NCI-H128 (cell line): ENCODE data around the gene NISCH.

Experiments used
- DNase-seq: peaks from one replicate; lab custom pipeline; 2025; ENCODE audit not compliant: unreplicated experiment; lab: John Stamatoyannopoulos, UW

The NISCH gene

GRCh38 chr3:52489453-52489852 lies 34.0 kb downstream of the NISCH start:
- DNase-seq: no peak

GRCh38 chr3:52490035-52490938 lies 34.9 kb downstream of the NISCH start:
- no peak for DNase-seq

- no peak for DNase-seq
Observed at GRCh38 chr3:52490939-52491526, 35.6 kb downstream of the NISCH start.

GRCh38 chr3:52492059-52492458 lies 36.7 kb downstream of the NISCH start:
- no peak for DNase-seq

- DNase-seq: no peak
Observed at GRCh38 chr3:52493232-52494017, 38.0 kb downstream of the NISCH start.

- no peak for DNase-seq
Observed at GRCh38 chr3:52494445-52494844, 39.0 kb downstream of the NISCH start.

GRCh38 chr3:52494886-52495495 lies 39.6 kb downstream of the NISCH start, which contains the start of gene STAB1:
STAB1 (plus strand) TSS chr3:52495338; CDS start chr3:52495414, 76 bp downstream.
- DNase-seq: no peak

GRCh38 chr3:52495777-52496602 lies 40.6 kb downstream of the NISCH start:
- no peak for DNase-seq

GRCh38 chr3:52498137-52499054 lies 43.0 kb downstream of the NISCH start:
- no peak for DNase-seq

GRCh38 chr3:52501046-52501445 lies 45.6 kb downstream of the NISCH start:
- no peak for DNase-seq

- no peak for DNase-seq
Observed at GRCh38 chr3:52502001-52502400, 46.6 kb downstream of the NISCH start.

- no peak for DNase-seq
Observed at GRCh38 chr3:52502808-52503350, 47.5 kb downstream of the NISCH start.

GRCh38 chr3:52503788-52504424 lies 48.5 kb downstream of the NISCH start:
- no peak for DNase-seq

- DNase-seq: no peak
Observed at GRCh38 chr3:52504977-52505376, 49.6 kb downstream of the NISCH start.

GRCh38 chr3:52506266-52506966 lies 51.0 kb downstream of the NISCH start:
- DNase-seq: no peak

- DNase-seq: no peak
Observed at GRCh38 chr3:52507359-52507758, 52.0 kb downstream of the NISCH start.

GRCh38 chr3:52509753-52510328 lies 54.4 kb downstream of the NISCH start:
- no peak for DNase-seq

GRCh38 chr3:52511509-52511908 lies 56.1 kb downstream of the NISCH start:
- no peak for DNase-seq
